ENCODE results near the gene RAMP2.
"Not testable (repeated sequence)": the region's sequence is repeated elsewhere in the genome, so short reads cannot be mapped to it uniquely, and the experiment has no call there.

Gene RAMP2

GRCh38 chr17:42760652-42761581, at the start of gene RAMP2:
Gene RAMP2 (plus strand): TSS chr17:42761227. CDS start chr17:42761262, 35 bp downstream.
- DNase-seq (ENCODE audit: low read depth in 2 of 3, low spot score in 2 of 3): no peak

- no peak for DNase-seq (ENCODE audit: low read depth in 2 of 3, low spot score in 2 of 3)
These were observed 39.9 kb upstream of the RAMP2 start for GRCh38 chr17:42720996-42721583.

- no peak for DNase-seq (ENCODE audit: low read depth in 2 of 3, low spot score in 2 of 3)
These were observed 37.4 kb upstream of the RAMP2 start for GRCh38 chr17:42723636-42724035.

GRCh38 chr17:42725143-42725542, 35.9 kb upstream of the RAMP2 start:
- DNase-seq (ENCODE audit: low read depth in 2 of 3, low spot score in 2 of 3): no peak

GRCh38 chr17:42740699-42741098, 20.3 kb upstream of the RAMP2 start:
- no peak for DNase-seq (ENCODE audit: low read depth in 2 of 3, low spot score in 2 of 3)

GRCh38 chr17:42742916-42743315, 18.1 kb upstream of the RAMP2 start:
- DNase-seq (ENCODE audit: low read depth in 2 of 3, low spot score in 2 of 3): not testable (repeated sequence)

- no peak for DNase-seq (ENCODE audit: low read depth in 2 of 3, low spot score in 2 of 3)
These were observed 17.3 kb upstream of the RAMP2 start for GRCh38 chr17:42743595-42744282.

- peak; percentile 51 to 69 (median 57) for DNase-seq (ENCODE audit: low read depth in 2 of 3, low spot score in 2 of 3)
These were observed 16.7 kb upstream of the RAMP2 start for GRCh38 chr17:42744283-42744805.

GRCh38 chr17:42744806-42745617, 16.0 kb upstream of the RAMP2 start, which contains the start of gene EZH1:
Gene EZH1 (minus strand): TSS chr17:42745040. CDS start chr17:42728941, 16,099 bp downstream.
- DNase-seq (ENCODE audit: low read depth in 2 of 3, low spot score in 2 of 3): peak; percentile 80 to 92 (median 89)

GRCh38 chr17:42748202-42748907, 12.7 kb upstream of the RAMP2 start:
- no peak for DNase-seq (ENCODE audit: low read depth in 2 of 3, low spot score in 2 of 3)

- no peak for DNase-seq (ENCODE audit: low read depth in 2 of 3, low spot score in 2 of 3)
These were observed 11.9 kb upstream of the RAMP2 start for GRCh38 chr17:42748908-42749798.

GRCh38 chr17:42750739-42751344, 10.2 kb upstream of the RAMP2 start:
- no peak for DNase-seq (ENCODE audit: low read depth in 2 of 3, low spot score in 2 of 3)

- DNase-seq (ENCODE audit: low read depth in 2 of 3, low spot score in 2 of 3): no peak
These were observed 9.4 kb upstream of the RAMP2 start for GRCh38 chr17:42751628-42752027.

- DNase-seq (ENCODE audit: low read depth in 2 of 3, low spot score in 2 of 3): no peak
These were observed 6.2 kb upstream of the RAMP2 start for GRCh38 chr17:42754782-42755181.

- DNase-seq (ENCODE audit: low read depth in 2 of 3, low spot score in 2 of 3): no peak
These were observed 910 bp upstream of the RAMP2 start for GRCh38 chr17:42759982-42760651.

GRCh38 chr17:42761638-42762037, 611 bp downstream of the RAMP2 start:
- DNase-seq (ENCODE audit: low read depth in 2 of 3, low spot score in 2 of 3): no peak

GRCh38 chr17:42766124-42766523, 5.1 kb downstream of the RAMP2 start:
- no peak for DNase-seq (ENCODE audit: low read depth in 2 of 3, low spot score in 2 of 3)

GRCh38 chr17:42767512-42767911, 6.5 kb downstream of the RAMP2 start:
- no peak for DNase-seq (ENCODE audit: low read depth in 2 of 3, low spot score in 2 of 3)
